Activated CD4-positive, alpha-beta memory T cell treated with anti-CD3 and anti-CD28 coated beads for 36 hours (primary cell): ENCODE data around the gene GLTP. TPM values are rescaled to one million over a fixed set of nuclear protein-coding genes. Genes with fewer than 3 reads are reported as not detected.

Experiments
- CTCF ChIA-PET: fragments of 350-600 bp; sonication (Branson Sonifier 250); formaldehyde crosslinking; loops from one replicate; lab custom pipeline; 2021; ENCODE audit warnings: antibody characterized with exemption, inconsistent platforms; lab: Charles Lee
- POLR2A ChIA-PET: fragments of 350-600 bp; sonication (Branson Sonifier 250); formaldehyde crosslinking; loops from one replicate; lab custom pipeline; 2021; ENCODE audit warnings: antibody characterized with exemption; lab: Charles Lee
- DNase-seq: peaks from one replicate; pipeline ENCODE4 v3.0.0-alpha.2; 2020
- H3K27ac Mint-ChIP-seq: one replicate; pipeline ENCODE4 v1.8.0; 2021; ENCODE audit warnings: mixed read lengths
- H3K27me3 Mint-ChIP-seq: one replicate; pipeline ENCODE4 v1.8.0; 2021; ENCODE audit warnings: mixed read lengths
- H3K36me3 Mint-ChIP-seq: one replicate; pipeline ENCODE4 v1.8.0; 2021; ENCODE audit warnings: mixed read lengths
- H3K4me1 Mint-ChIP-seq: one replicate; pipeline ENCODE4 v1.8.0; 2021; ENCODE audit warnings: low read depth, mixed read lengths
- H3K4me3 Mint-ChIP-seq: one replicate; pipeline ENCODE4 v1.8.0; 2021; ENCODE audit warnings: mild to moderate bottlenecking, mixed read lengths
- H3K9me3 Mint-ChIP-seq: one replicate; pipeline ENCODE4 v1.8.0; 2021; ENCODE audit warnings: mixed read lengths
- intact Hi-C: fragments of 100-400 bp; cut with micrococcal nuclease; formaldehyde crosslinking; loops from one replicate; pipeline ENCODE4 v1.15.1; 2023
- microRNA-seq: library from miRNA; unstranded; fragments of <30 nt; microRNA quantifications from one replicate; pipeline ENCODE4 v1.2.0, GENCODE V29; 2022; ENCODE audit warnings: borderline number of aligned reads, borderline microRNAs expressed, borderline replicate concordance
- total RNA-seq, 2 experiments: library from RNA; stranded (reverse); gene quantifications; one replicate each; pipeline ENCODE4 v1.2.3, GENCODE V29; 2021

The GLTP gene
- total RNA-seq, 2 experiments from 2014 or later = 20.9 to 21.1 TPM

DNA sequence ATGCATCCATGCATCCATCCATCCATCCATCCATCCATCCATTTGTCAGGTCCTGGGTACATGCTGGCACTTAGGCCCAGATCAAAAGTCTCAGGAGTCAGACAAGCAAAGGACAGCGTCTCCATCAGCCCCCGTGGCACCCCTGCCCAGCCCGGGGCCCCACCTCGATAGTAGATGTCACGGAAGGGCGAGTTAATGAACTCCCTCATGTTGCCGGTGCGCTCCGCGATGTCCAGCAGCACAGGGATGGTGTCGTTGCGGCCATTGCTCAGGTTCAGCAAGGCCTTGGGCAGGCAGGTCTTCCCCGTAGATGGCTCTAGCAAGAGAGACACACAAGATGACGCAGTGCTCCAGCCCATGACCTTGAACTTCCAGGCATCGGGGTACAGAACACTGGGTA is 77.5 kb downstream of the GLTP start:
- Mint-ChIP-seq H3K9me3 (no peaks in the 10 kb centered on the region), H3K4me3 (no peak overlapping the region), H3K36me3 (no peaks in the 10 kb centered on the region), H3K4me1 (no peaks in the 10 kb centered on the region), H3K27ac (no peak overlapping the region), H3K27me3 (no peaks in the 10 kb centered on the region)
- intact Hi-C loops = no loop called here
- ChIA-PET POLR2A (no interaction called here), CTCF (no interaction called here)
- no peak for DNase-seq

Small RNA genes within 50 kb of the gene (microRNA-seq; reads per million reads assigned to microRNA genes)
- not detected for gene MIR4497

Other genes with a start within 250 kb of the GLTP start
- gene FAM222A, start 166.7 kb downstream of the GLTP start, total RNA-seq = under 1 TPM; 0.29 to 0.55 TPM
- not detected for gene TRPV4, start 47.1 kb downstream of the GLTP start, total RNA-seq
- 10 to 100 TPM; 21.2 to 21.3 TPM for gene TCHP, start 19.7 kb upstream of the GLTP start, total RNA-seq
- 10 to 100 TPM; 52.1 to 56.7 TPM for gene GIT2, start 115.8 kb upstream of the GLTP start, total RNA-seq
- 10 to 100 TPM; 45.0 to 46.6 TPM for gene ANKRD13A, start 118.9 kb upstream of the GLTP start, total RNA-seq
- gene C12orf76, start 168.0 kb upstream of the GLTP start, total RNA-seq = 10 to 100 TPM; 14.2 to 17.1 TPM
- gene IFT81, start 243.8 kb upstream of the GLTP start, total RNA-seq = 1 to 10 TPM; 2.9 to 3.4 TPM